GM19328 (cell line): Measurements from ENCODE around the gene NF2.
"Not testable (repeated sequence)": the region's sequence is repeated elsewhere in the genome, so short reads cannot be mapped to it uniquely, and the experiment has no call there.

Experiments used
- ATAC-seq: cut with Tn5 transposase; IDR thresholded peaks from one replicate; pipeline ENCODE4 v1.9.1; 2021; ENCODE audit warnings: mild to moderate bottlenecking, moderate library complexity; ENCODE audit not compliant: unreplicated experiment

Gene NF2

GRCh38 chr22:29594447-29594846 lies 9.0 kb upstream of the NF2 start:
- ATAC-seq = not testable (repeated sequence)

- ATAC-seq = no peak
Observed at GRCh38 chr22:29596408-29596807, 7.0 kb upstream of the NF2 start.

GRCh38 chr22:29597871-29598683 lies 5.4 kb upstream of the NF2 start:
- ATAC-seq = not testable (repeated sequence)

GRCh38 chr22:29598684-29599020 lies 4.8 kb upstream of the NF2 start:
- ATAC-seq = no peak

- ATAC-seq = no peak
Observed at GRCh38 chr22:29604076-29604360, 585 bp downstream of the NF2 start.

- ATAC-seq = no peak
Observed at GRCh38 chr22:29605527-29605850, 2.1 kb downstream of the NF2 start.

- no peak for ATAC-seq
Observed at GRCh38 chr22:29606320-29606719, 2.9 kb downstream of the NF2 start.

- ATAC-seq = no peak
Observed at GRCh38 chr22:29607426-29607825, 4.0 kb downstream of the NF2 start.

- no peak for ATAC-seq
Observed at GRCh38 chr22:29609139-29609538, 5.7 kb downstream of the NF2 start.

GRCh38 chr22:29610780-29611179 lies 7.3 kb downstream of the NF2 start:
- ATAC-seq = no peak

- no peak for ATAC-seq
Observed at GRCh38 chr22:29615705-29616327, 12.4 kb downstream of the NF2 start.

GRCh38 chr22:29617922-29618629 lies 14.6 kb downstream of the NF2 start:
- no peak for ATAC-seq

GRCh38 chr22:29621761-29622526 lies 18.5 kb downstream of the NF2 start:
- ATAC-seq = no peak

GRCh38 chr22:29623059-29623458 lies 19.6 kb downstream of the NF2 start:
- no peak for ATAC-seq

GRCh38 chr22:29623553-29624169 lies 20.2 kb downstream of the NF2 start:
- ATAC-seq = no peak

GRCh38 chr22:29625090-29625825 lies 21.8 kb downstream of the NF2 start:
- no peak for ATAC-seq

GRCh38 chr22:29626497-29627195 lies 23.2 kb downstream of the NF2 start:
- no peak for ATAC-seq

- ATAC-seq = no peak
Observed at GRCh38 chr22:29627196-29627535, 23.7 kb downstream of the NF2 start.

GRCh38 chr22:29628996-29629902 lies 25.8 kb downstream of the NF2 start:
- no peak for ATAC-seq
